Activated CD8-positive, alpha-beta memory T cell treated with anti-CD3 and anti-CD28 coated beads for 36 hours (primary cell): ENCODE measurements around the gene MDN1. TPM values are rescaled to one million over a fixed set of nuclear protein-coding genes. Genes with fewer than 3 reads are reported as not detected.

Source experiments
- CTCF ChIA-PET: fragments of 350-600 bp; sonication (Branson Sonifier 250); formaldehyde crosslinking; loops from one replicate; lab custom pipeline; 2021; ENCODE audit warnings: antibody characterized with exemption; lab: Charles Lee
- POLR2A ChIA-PET: fragments of 350-600 bp; sonication (Branson Sonifier 250); formaldehyde crosslinking; loops from one replicate; lab custom pipeline; 2021; ENCODE audit warnings: antibody characterized with exemption; lab: Charles Lee
- total RNA-seq, 2 experiments: library from RNA; stranded (reverse); gene quantifications; one replicate each; pipeline ENCODE4 v1.2.3, GENCODE V29; 2021

Gene MDN1
- total RNA-seq, 2 experiments from 2014 or later, result 66.7 to 69.8 TPM

GRCh38 chr6:89727501-89727900 lies 92.1 kb downstream of the MDN1 start:
- CTCF ChIA-PET, result no interaction called here

GRCh38 chr6:89724981-89725380 lies 94.6 kb downstream of the MDN1 start:
- ChIA-PET CTCF (no interaction called here), POLR2A (no interaction called here)

More at GRCh38 chr6:89727501-89727900, 92.1 kb downstream of the MDN1 start:
- POLR2A ChIA-PET, result no interaction called here

DNA sequence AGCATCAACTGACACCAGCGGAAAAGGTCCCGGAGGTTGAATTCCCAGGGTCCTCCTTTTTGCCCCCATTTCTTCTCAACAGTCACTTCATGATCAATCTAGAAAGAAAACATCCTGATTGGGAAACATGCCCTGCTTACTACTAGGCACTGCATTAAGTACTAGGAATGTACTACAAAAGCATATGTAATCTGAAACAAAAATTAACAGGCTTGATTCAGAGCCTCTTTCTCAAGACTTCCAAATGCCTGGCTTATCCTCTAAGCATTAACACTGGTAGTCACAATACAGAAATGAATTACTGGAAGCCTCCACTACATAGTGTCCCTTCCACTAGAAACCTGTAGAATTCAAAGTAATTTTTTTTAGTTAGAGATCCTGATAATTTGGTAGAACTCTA lies 96.5 kb downstream of the MDN1 start:
- CTCF ChIA-PET, result no interaction called here
- POLR2A ChIA-PET, result no interaction called here

GRCh38 chr6:89716532-89716931 lies 103.1 kb downstream of the MDN1 start:
- ChIA-PET CTCF (no interaction called here), POLR2A (no interaction called here)

- ChIA-PET CTCF (no interaction called here), POLR2A (no interaction called here)
These were observed 107.8 kb downstream of the MDN1 start for GRCh38 chr6:89711801-89712200.

- ChIA-PET POLR2A (no interaction called here), CTCF (no interaction called here)
These were observed 111.3 kb downstream of the MDN1 start for GRCh38 chr6:89708316-89708715.

DNA sequence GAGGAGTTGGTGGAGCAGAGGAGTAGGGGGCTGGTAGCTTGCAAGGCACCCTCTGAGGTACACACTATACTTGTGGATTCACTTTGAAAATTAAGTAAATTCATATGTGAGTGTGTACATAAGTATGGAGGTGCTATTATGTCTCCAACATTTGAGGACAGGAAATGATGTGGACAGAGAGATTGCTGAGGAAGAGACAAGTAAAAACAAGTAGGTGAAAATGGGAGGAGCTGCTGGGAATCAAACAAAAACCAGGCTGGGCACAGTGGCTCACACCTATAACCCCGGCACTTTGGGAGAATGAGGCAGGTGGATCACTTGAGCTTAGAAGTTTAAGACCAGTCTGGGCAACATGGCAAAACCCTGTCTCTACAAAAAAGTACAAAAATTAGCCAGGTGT lies 111.8 kb downstream of the MDN1 start:
- POLR2A ChIA-PET, result no interaction called here
- CTCF ChIA-PET, result no interaction called here

GRCh38 chr6:89706121-89706520 lies 113.5 kb downstream of the MDN1 start:
- CTCF ChIA-PET, result no interaction called here
- POLR2A ChIA-PET, result interaction anchor here (0.6 kb wide), 1 partner anchor 47 kb away, joined by 3 read pairs; no protein-coding TSS in a partner anchor

DNA sequence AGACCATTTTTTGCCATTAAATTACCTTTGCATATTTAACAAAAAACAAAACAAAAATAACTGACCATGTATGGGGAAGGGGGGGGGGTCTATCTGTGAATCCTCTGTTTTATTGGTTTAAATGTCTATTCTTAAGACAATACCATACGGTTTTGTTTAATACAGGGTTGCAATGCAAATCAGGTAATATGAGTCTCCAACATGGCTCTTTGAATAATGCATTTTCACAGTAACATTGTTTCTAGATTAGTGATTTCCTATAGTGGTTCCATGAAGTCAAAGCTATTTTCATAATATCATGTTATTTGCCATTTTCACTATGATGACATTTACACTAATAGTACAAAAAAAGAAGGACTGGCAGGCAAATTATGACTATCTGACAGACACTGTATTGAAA lies 116.3 kb downstream of the MDN1 start:
- POLR2A ChIA-PET, result no interaction called here
- CTCF ChIA-PET, result interaction anchor here (0.7 kb wide), 1 partner anchor 55 kb away, joined by 4 read pairs; no protein-coding TSS in a partner anchor

- CTCF ChIA-PET, result no interaction called here
- POLR2A ChIA-PET, result no interaction called here
These were observed 117.2 kb downstream of the MDN1 start for GRCh38 chr6:89702349-89702748.

DNA sequence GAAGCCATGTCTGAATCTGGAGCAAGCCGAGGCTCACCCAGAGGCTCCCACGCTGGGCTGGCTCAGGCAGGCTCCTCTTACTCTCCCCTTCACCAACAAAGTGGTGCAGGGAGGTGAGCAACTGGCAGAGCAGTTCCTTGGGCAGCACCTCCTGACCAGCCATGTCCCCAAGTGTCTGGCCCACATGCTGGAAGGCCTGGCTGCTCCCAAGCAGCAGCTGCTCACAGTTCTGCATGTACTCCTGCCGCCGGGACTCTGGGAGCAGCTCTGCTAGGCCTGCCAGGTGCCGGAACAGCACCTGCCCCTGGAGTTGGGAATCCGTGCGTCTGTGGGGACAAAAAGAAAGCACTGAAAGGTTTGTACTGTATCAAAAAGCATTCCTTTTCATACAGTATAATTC lies 123.9 kb downstream of the MDN1 start:
- ChIA-PET CTCF (no interaction called here), POLR2A (no interaction called here)

DNA sequence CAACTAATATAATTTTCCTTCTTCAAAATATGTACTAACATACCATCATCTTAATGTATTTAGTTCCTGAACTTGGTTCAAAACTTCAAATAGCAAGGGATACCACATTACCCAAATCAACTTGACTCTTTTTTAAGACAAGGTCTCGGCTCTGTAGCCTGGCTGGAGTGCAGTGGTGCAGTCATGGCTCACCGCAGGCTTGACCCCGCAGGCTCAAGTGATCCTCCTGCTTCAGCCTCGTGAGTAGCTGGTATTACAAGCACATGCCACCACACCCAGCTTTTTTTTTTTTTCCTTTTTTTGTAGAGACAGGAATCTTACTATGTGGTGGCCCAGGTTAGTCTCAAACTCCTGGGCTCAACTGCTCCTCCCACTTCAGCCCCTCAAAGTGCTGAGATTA lies 125.2 kb downstream of the MDN1 start:
- CTCF ChIA-PET, result no interaction called here
- POLR2A ChIA-PET, result no interaction called here

- CTCF ChIA-PET, result no interaction called here
- POLR2A ChIA-PET, result no interaction called here
These were observed 126.4 kb downstream of the MDN1 start for GRCh38 chr6:89693207-89693606.

- ChIA-PET POLR2A (no interaction called here), CTCF (no interaction called here)
These were observed 127.3 kb downstream of the MDN1 start for GRCh38 chr6:89692256-89692655.

DNA sequence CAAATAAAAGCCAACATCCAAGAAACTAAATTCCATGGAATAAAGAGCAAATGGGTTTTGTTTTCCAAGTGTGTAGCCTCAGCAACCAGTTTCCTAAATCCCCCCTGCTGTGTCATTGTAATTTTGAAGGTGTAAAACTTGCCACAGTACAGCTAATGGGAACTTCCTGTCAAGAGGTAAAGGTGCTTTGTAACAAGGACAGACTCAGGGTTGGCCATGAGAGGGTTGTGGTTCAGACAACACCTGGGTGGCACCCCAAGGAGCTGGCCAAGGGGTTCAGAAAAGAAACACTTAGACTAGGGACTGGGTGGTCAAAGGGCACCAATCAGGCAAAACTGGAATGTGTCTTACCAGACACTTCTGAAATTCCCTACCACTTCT lies 128.7 kb downstream of the MDN1 start:
- POLR2A ChIA-PET, result no interaction called here
- CTCF ChIA-PET, result no interaction called here

DNA sequence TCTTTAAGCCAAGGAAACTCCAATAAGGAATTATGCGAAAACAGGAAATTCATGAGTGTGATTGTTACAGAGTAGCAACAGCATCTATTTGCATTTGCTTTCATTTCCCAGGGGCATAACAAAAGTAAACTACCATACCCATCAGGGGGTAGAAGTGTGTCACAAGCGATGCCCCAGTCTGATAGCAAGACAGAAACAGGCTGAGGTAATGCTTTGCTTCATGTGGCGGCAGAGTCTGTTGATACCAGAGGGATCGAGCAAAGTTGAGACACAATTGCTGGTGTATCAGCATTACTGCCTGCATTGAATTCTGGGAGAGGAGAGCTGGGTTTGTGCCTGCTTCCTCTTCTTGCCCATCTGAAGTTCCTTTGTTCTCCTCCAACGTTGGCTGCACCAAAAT lies 129.9 kb downstream of the MDN1 start:
- CTCF ChIA-PET, result no interaction called here

DNA sequence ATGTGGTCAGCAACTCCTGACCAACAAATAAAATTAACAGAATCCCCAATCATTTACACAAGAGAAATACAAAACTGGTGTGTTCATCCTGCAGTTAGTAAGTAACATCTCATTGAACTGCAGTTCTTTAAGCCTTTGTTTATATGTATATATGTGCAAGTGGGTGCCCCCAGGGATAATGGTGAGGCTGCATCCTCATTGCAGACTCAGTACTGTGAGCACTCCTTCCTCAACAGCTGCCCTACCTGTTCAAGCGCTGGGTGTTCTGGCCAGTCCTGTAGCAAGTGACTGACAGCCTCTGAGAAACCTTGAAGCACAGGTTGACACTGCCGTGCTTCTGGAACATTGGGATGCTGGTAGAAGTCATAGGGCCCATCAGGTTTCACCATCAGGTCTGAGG lies 131.3 kb downstream of the MDN1 start:
- ChIA-PET CTCF (no interaction called here), POLR2A (no interaction called here)

More for the DNA sequence above, 129.9 kb downstream of the MDN1 start:
- POLR2A ChIA-PET, result no interaction called here

DNA sequence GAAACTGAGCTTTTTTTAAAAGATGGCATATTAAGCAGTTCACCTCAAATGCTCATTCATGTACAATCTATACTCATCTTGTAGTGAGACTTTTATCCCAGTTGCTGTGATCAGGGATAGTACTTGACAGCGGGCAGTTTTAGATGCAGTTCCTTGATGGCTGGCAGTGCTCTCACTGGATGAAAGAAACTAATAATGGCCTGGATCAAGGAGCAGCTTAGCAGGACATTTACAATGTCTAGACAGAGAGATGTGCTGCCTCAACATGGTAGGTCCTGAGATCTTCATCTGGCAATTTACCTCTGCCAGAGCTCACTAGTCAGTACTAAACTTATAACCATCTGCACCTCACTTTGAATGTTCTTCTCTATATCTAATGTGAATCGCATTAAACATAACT lies 134.3 kb downstream of the MDN1 start:
- ChIA-PET POLR2A (no interaction called here), CTCF (no interaction called here)

- CTCF ChIA-PET, result no interaction called here
- POLR2A ChIA-PET, result no interaction called here
These were observed 136.6 kb downstream of the MDN1 start for GRCh38 chr6:89682991-89683390.

- ChIA-PET CTCF (interaction anchor here (0.7 kb wide), 2 partner anchors 106 to 737 kb away, joined by 3 to 5 read pairs; no protein-coding TSS in a partner anchor), POLR2A (no interaction called here)
These were observed 137.5 kb downstream of the MDN1 start for GRCh38 chr6:89681983-89682564.

DNA sequence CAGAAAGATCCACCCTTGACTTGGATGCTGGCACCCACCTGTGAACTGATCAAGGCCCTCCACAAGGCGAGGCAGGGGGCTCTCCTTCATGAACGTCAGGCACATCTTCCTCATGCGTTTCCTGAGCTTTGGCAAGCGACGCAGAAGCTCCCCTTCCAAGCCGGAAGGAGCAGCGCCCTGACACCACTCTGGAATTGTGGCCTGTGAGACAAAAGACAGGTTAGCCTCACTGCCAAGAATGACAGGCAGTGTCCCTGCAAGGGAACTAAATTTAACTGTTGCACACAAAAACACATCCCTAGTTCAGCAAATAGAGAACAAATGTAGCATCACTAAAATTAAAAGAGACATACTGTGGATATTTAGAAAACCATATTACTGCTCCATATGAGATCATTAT lies 139.0 kb downstream of the MDN1 start:
- CTCF ChIA-PET, result no interaction called here
- POLR2A ChIA-PET, result no interaction called here

DNA sequence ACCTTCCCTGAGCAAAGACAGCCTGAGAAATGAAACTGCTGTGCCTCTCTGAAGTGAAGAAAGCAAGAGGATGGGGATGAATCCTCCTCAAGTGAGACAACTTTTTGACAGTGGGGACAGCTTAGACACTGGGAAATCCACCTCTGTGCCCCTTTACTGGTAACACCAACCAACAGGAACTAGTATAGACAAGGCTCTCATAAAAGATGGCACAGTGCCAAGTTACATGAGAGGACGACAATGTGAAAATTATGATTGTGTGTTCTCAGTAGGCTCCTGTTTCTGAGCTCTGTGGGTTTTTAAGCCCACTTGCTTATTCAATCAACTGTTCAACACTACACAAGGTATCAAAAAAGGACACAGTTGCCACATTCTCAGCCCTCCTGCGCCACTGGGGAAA lies 139.4 kb downstream of the MDN1 start:
- ChIA-PET CTCF (no interaction called here), POLR2A (no interaction called here)
